Adrenal gland (tissue), 12 donors: ENCODE data around the gene TOR2A. TPM values are rescaled to one million over a fixed set of nuclear protein-coding genes. Genes with fewer than 3 reads are reported as not detected.

Experiments
- DNase-seq, 7 donors: peaks; one replicate each; pipeline ENCODE4 v3.0.0-alpha.2; 2019 to 2020
- H3K27ac ChIP-seq, 5 donors: fragments of 200-600 bp; sonication (generic) in 4 of 5; 1 replicate in 3 of 5; 2 replicates in 2 of 5; pipeline versions ENCODE4 v1.5.1 to v1.8.0; 2016 to 2020; ENCODE audit warnings: mild to moderate bottlenecking in 1 of 5
- H3K27me3 ChIP-seq: fragments of 200-600 bp; 2 replicates; pipeline ENCODE4 v1.8.0; 2021
- H3K36me3 ChIP-seq, 2 donors: fragments of 200-600 bp; replicated peaks in 1 of 2; 1 replicate in 1 of 2; 2 replicates in 1 of 2; pipeline versions ENCODE4 v1.5.1 to v1.8.0; 2018 to 2022
- H3K4me1 ChIP-seq, 2 donors: fragments of 200-600 bp; replicated peaks in 1 of 2; 1 replicate in 1 of 2; 2 replicates in 1 of 2; pipeline versions ENCODE4 v1.5.1 to v1.8.0; 2018 to 2021
- H3K4me3 ChIP-seq, 4 donors: fragments of 200-600 bp; sonication (generic) in 3 of 4; one replicate each; pipeline ENCODE4 v1.5.1; 2016 to 2018
- H3K9me3 ChIP-seq, 3 donors: fragments of 200-600 bp; sonication (generic) in 1 of 3; replicated peaks in 1 of 3; 1 replicate in 2 of 3; 2 replicates in 1 of 3; pipeline versions ENCODE4 v1.5.1 to v1.8.0; 2016 to 2021
- CTCF ChIP-seq, 6 experiments: fragments of 450-650 bp in 4 of 6; fragments of 200-600 bp in 2 of 6; sonication (generic) in 1 of 6; IDR thresholded peaks; 1 replicate in 5 of 6; 2 replicates in 1 of 6; pipeline versions ENCODE4 v1.5.1 to v1.8.0; 2016 to 2021; ENCODE audit warnings: antibody characterized with exemption in 6 of 6, mild to moderate bottlenecking in 2 of 6, moderate library complexity in 1 of 6
- POLR2A ChIP-seq, 2 donors: fragments of 450-650 bp; IDR thresholded peaks; one replicate each; pipeline ENCODE4 v1.6.1; 2017; ENCODE audit warnings: antibody characterized with exemption in 2 of 2, mild to moderate bottlenecking in 2 of 2, moderate library complexity in 1 of 2
- WGBS, 4 donors: extraction: QIAGEN DNeasy Blood & Tissue Kit in 2 of 4; methylation state at CpG; one replicate each; pipeline versions ENCODE4 v1.1.5 to v1.1.7; 2013 to 2017; 5-methylcytosine and 5-hydroxymethylcytosine counted together
- intact Hi-C, 2 donors: fragments of 100-400 bp; cut with DNase I; formaldehyde crosslinking; loops; one replicate each; pipeline versions ENCODE4 v1.14.1 to v1.15.0; 2022 to 2023
- polyA plus RNA-seq, 3 donors: library from polyadenylated mRNA; stranded (reverse); fragments of 200-250 nt in 2 of 3; fragments of 350-450 nt in 1 of 3; fragmentation: Illumina TruSeq in 1 of 3; extraction: RNeasy Lipid Tissue Mini Kit (QIAGEN cat#74804) in 1 of 3; gene quantifications; one replicate each; pipeline ENCODE4 v1.2.3, GENCODE V29; 2013 to 2014
- total RNA-seq, 9 donors: library from RNA; depleted of rRNA in 4 of 9; stranded (reverse); fragments of >200 nt in 4 of 9; fragments of 120-200 nt in 1 of 9; fragmentation: NEBNext Ultra II Directional in 1 of 9; extraction: Animal tissue kit (Norgen Biotek cat#: 25700) in 1 of 9; gene quantifications; one replicate each; pipeline versions ENCODE4 v1.1.0 to v1.2.4, GENCODE V29; 2013 to 2023
- donor health status: healthy with polysubstance abuse.
- donor health status: Bipolar disorder and iron deficiency.
- donor health status: DM: yes; HTN: yes; CAD: no.
- donor health status: DM: no; HTN: no; CAD: no.
- donor health status: DM: no; HTN: no; CAD: no.
- donor health status: DM: yes; HTN: yes; CAD: no.

TOR2A gene
- total and polyA plus RNA-seq, 12 donors = 4.3 to 30.6 (median 16.3) TPM

GRCh38 chr9:127773272-127773671 is 38.2 kb upstream of the TOR2A start:
- Histone ChIP-seq H3K4me1 (peaks cover 5 to 8% of the 10 kb centered on the region in 2 donors), H3K27ac (no peak overlapping the region), H3K27me3 (no peaks in the 10 kb centered on the region), H3K9me3 (no peaks in the 10 kb centered on the region), H3K4me3 (no peak overlapping the region), H3K36me3 (no peaks in the 10 kb centered on the region)
- TF ChIP-seq CTCF (IDR thresholded peaks at IDR 0.05) (no peak), POLR2A (IDR thresholded peaks at IDR 0.05) (no peak)
- intact Hi-C loops = no loop called here
- no peak for DNase-seq
- WGBS, 4 donors = 82 to 89% (median 83%) methylated on average over 3 of the region's 3 CpGs

GRCh38 chr9:127772603-127773002 is 37.5 kb upstream of the TOR2A start:
- TF ChIP-seq POLR2A (IDR thresholded peaks at IDR 0.05) = no peak
- TF ChIP-seq CTCF (IDR thresholded peaks at IDR 0.05) = no peak
- Histone ChIP-seq H3K27ac (no peak overlapping the region), H3K4me3 (no peak overlapping the region), H3K36me3 (no peaks in the 10 kb centered on the region), H3K27me3 (no peaks in the 10 kb centered on the region), H3K9me3 (no peaks in the 10 kb centered on the region), H3K4me1 (peaks cover 5 to 8% of the 10 kb centered on the region in 2 donors)
- DNase-seq = no peak
- intact Hi-C loops = no loop called here
- whole genome bisulfite sequencing, 4 donors = 92 to 96% (median 94%) methylated on average over 5 of the region's 5 CpGs

GRCh38 chr9:127771570-127772189 is 36.6 kb upstream of the TOR2A start:
- DNase-seq = no peak
- intact Hi-C loops = no loop called here
- 4 to 16% (median 6%) methylated on average over 6 to 19 of the region's 19 CpGs for WGBS, 4 donors
- Histone ChIP-seq H3K36me3 (no peaks in the 10 kb centered on the region), H3K27ac (peak overlapping the region in 1 of 5 donors; percentile 27), H3K4me3 (no peak overlapping the region), H3K4me1 (peaks cover 5 to 15% of the 10 kb centered on the region in 2 donors), H3K9me3 (no peaks in the 10 kb centered on the region), H3K27me3 (no peaks in the 10 kb centered on the region)
- no peak for TF ChIP-seq POLR2A (IDR thresholded peaks at IDR 0.05)
- TF ChIP-seq CTCF (IDR thresholded peaks at IDR 0.05) = no peak

- intact Hi-C loops = no loop called here
- Histone ChIP-seq H3K27ac (peak overlapping the region in 2 of 5 donors; percentile 27), H3K9me3 (no peaks in the 10 kb centered on the region), H3K36me3 (no peaks in the 10 kb centered on the region), H3K27me3 (no peaks in the 10 kb centered on the region), H3K4me3 (peak overlapping the region in 2 of 4 donors; percentile 7 to 49), H3K4me1 (peaks cover 5 to 15% of the 10 kb centered on the region in 2 donors)
- peak; percentile 99 to 100 (median 99) for DNase-seq
- TF ChIP-seq POLR2A (IDR thresholded peaks at IDR 0.05) (peak; percentile 29 to 52), CTCF (IDR thresholded peaks at IDR 0.05) (no peak)
- WGBS, 4 donors = 1 to 23% (median 4%) methylated on average over 5 to 43 of the region's 43 CpGs
Observed at GRCh38 chr9:127770905-127771569, 35.9 kb upstream of the TOR2A start.
